Esophagus squamous epithelium (tissue), 4 donors: ENCODE results near the gene EVI2B.

ENCODE experiments used
- POLR2A ChIP-seq, 4 donors: fragments of 450-650 bp; IDR thresholded peaks; one replicate each; pipeline ENCODE4 v1.6.1; 2017; ENCODE audit warnings: antibody characterized with exemption in 4 of 4, mild to moderate bottlenecking in 4 of 4, moderate library complexity in 3 of 4
- TF ChIP-seq, protein P1 (sequence below), 6 experiments: fragments of 450-650 bp in 4 of 6; fragments of 200-600 bp in 2 of 6; sonication (generic) in 2 of 6; IDR thresholded peaks; one replicate each; pipeline ENCODE4 v1.5.1; 2016 to 2019; ENCODE audit warnings: antibody characterized with exemption in 6 of 6, mild to moderate bottlenecking in 4 of 6, moderate library complexity in 4 of 6

DNA sequence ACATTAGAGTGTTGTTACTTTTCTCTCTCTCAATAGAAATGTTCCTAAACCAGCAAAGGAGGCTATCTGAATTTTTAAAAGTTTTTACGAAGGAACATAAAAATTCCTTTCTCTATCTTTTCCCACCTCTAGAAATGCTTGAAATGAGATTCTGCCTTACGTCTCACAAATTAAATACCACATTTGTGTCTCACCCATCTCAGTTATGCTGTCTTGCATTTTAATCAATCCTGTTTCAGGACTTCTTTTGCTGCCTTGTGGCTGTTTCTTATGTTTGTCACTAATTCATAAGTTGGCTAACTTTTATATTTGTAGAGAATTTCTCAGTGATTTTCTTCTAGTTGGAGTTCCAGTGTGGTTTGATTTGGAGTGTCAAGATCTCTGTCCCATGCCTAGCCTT lies 20.3 kb downstream of the EVI2B start:
- TF ChIP-seq, protein P1, sequence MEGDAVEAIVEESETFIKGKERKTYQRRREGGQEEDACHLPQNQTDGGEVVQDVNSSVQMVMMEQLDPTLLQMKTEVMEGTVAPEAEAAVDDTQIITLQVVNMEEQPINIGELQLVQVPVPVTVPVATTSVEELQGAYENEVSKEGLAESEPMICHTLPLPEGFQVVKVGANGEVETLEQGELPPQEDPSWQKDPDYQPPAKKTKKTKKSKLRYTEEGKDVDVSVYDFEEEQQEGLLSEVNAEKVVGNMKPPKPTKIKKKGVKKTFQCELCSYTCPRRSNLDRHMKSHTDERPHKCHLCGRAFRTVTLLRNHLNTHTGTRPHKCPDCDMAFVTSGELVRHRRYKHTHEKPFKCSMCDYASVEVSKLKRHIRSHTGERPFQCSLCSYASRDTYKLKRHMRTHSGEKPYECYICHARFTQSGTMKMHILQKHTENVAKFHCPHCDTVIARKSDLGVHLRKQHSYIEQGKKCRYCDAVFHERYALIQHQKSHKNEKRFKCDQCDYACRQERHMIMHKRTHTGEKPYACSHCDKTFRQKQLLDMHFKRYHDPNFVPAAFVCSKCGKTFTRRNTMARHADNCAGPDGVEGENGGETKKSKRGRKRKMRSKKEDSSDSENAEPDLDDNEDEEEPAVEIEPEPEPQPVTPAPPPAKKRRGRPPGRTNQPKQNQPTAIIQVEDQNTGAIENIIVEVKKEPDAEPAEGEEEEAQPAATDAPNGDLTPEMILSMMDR (IDR thresholded peaks at IDR 0.05) = no peak
- TF ChIP-seq POLR2A (IDR thresholded peaks at IDR 0.05) = no peak
